HG03457 (cell line): ENCODE results near the gene PTPRK.

Experiments
- ATAC-seq: cut with Tn5 transposase; IDR thresholded peaks from one replicate; pipeline ENCODE4 v1.9.1; 2021; ENCODE audit warnings: moderate number of reproducible peaks; ENCODE audit not compliant: unreplicated experiment

Gene PTPRK

GRCh38 chr6:128516514-128516898, 3.9 kb downstream of the PTPRK start:
- no peak for ATAC-seq

- no peak for ATAC-seq
These were observed 4.6 kb downstream of the PTPRK start for GRCh38 chr6:128515550-128516513.

GRCh38 chr6:128513878-128514277, 6.5 kb downstream of the PTPRK start:
- ATAC-seq, result no peak

- no peak for ATAC-seq
These were observed 8.1 kb downstream of the PTPRK start for GRCh38 chr6:128512296-128512695.

- ATAC-seq, result peak; percentile 67
These were observed 8.9 kb downstream of the PTPRK start for GRCh38 chr6:128511506-128511905.

- ATAC-seq, result no peak
These were observed 10.7 kb downstream of the PTPRK start for GRCh38 chr6:128509709-128510108.

- ATAC-seq, result no peak
These were observed 11.7 kb downstream of the PTPRK start for GRCh38 chr6:128508588-128509296.

GRCh38 chr6:128507337-128508310, 12.8 kb downstream of the PTPRK start:
- no peak for ATAC-seq

- no peak for ATAC-seq
These were observed 14.8 kb downstream of the PTPRK start for GRCh38 chr6:128505603-128506002.

- ATAC-seq, result no peak
These were observed 16.3 kb downstream of the PTPRK start for GRCh38 chr6:128504003-128504654.

GRCh38 chr6:128500749-128501600, 19.4 kb downstream of the PTPRK start:
- ATAC-seq, result no peak

- ATAC-seq, result no peak
These were observed 20.4 kb downstream of the PTPRK start for GRCh38 chr6:128500014-128500413.

- ATAC-seq, result no peak
These were observed 21.2 kb downstream of the PTPRK start for GRCh38 chr6:128499079-128499731.

GRCh38 chr6:128498234-128498633, 22.2 kb downstream of the PTPRK start:
- no peak for ATAC-seq

- no peak for ATAC-seq
These were observed 24.7 kb downstream of the PTPRK start for GRCh38 chr6:128495536-128496333.

- no peak for ATAC-seq
These were observed 26.0 kb downstream of the PTPRK start for GRCh38 chr6:128494440-128494839.

- peak; percentile 65 for ATAC-seq
These were observed 26.5 kb downstream of the PTPRK start for GRCh38 chr6:128493877-128494276.

- no peak for ATAC-seq
These were observed 28.0 kb downstream of the PTPRK start for GRCh38 chr6:128492386-128492785.
